Activated T-helper 1 cell treated with anti-CD3 and anti-CD28 coated beads, Interleukin-12 subunit alpha, Interleukin-12 subunit beta, Interleukin-2, Interleukin-4 antibody, amounts not matched to agents 30 ng/mL and 10 ng/mL and 1 ng/mL, durations not matched to agents 14 hours and 24 hours and 36 hours (primary cell): ENCODE measurements around the gene HIP1. TPM values are rescaled to one million over a fixed set of nuclear protein-coding genes. Genes with fewer than 3 reads are reported as not detected.

Experiments
- DNase-seq: peaks from one replicate; pipeline ENCODE4 v3.0.0; 2021; ENCODE audit warnings: low spot score
- H3K27ac Mint-ChIP-seq: one replicate; pipeline ENCODE4 v1.8.0; 2021; ENCODE audit warnings: mild to moderate bottlenecking, mixed read lengths
- H3K27me3 Mint-ChIP-seq: one replicate; pipeline ENCODE4 v1.8.0; 2022; ENCODE audit warnings: mild to moderate bottlenecking, moderate library complexity, mixed read lengths; ENCODE audit not compliant: insufficient read depth
- H3K36me3 Mint-ChIP-seq: one replicate; pipeline ENCODE4 v1.8.0; 2021; ENCODE audit warnings: low read depth, mixed read lengths
- H3K4me1 Mint-ChIP-seq: one replicate; pipeline ENCODE4 v1.8.0; 2021; ENCODE audit warnings: low read depth, mixed read lengths
- H3K4me3 Mint-ChIP-seq: one replicate; pipeline ENCODE4 v1.8.0; 2021; ENCODE audit warnings: mild to moderate bottlenecking, moderate library complexity, mixed read lengths
- H3K9me3 Mint-ChIP-seq: one replicate; pipeline ENCODE4 v1.8.0; 2021; ENCODE audit warnings: mixed read lengths
- intact Hi-C: fragments of 100-400 bp; cut with micrococcal nuclease; formaldehyde crosslinking; loops from one replicate; pipeline ENCODE4 v1.15.1; 2024
- total RNA-seq: library from RNA; stranded (reverse); gene quantifications from 2 replicates; pipeline ENCODE4 v1.2.3, GENCODE V29; 2022

HIP1 gene
- total RNA-seq, 1 donor from 2014 or later: 2.3 TPM

- DNase-seq: no peak
- no peak overlapping the region for H3K4me3 Mint-ChIP-seq
- H3K9me3 Mint-ChIP-seq: no peaks in the 10 kb centered on the region
- peaks cover 7% of the 10 kb centered on the region for H3K27me3 Mint-ChIP-seq
- no peak overlapping the region for H3K27ac Mint-ChIP-seq
- H3K4me1 Mint-ChIP-seq: no peaks in the 10 kb centered on the region
- intact Hi-C loops: no loop called here
- H3K36me3 Mint-ChIP-seq: no peaks in the 10 kb centered on the region
These were observed 19.8 kb upstream of the HIP1 start for GRCh38 chr7:75758491-75758890.

- H3K4me3 Mint-ChIP-seq: no peak overlapping the region
- no peak overlapping the region for H3K27ac Mint-ChIP-seq
- H3K27me3 Mint-ChIP-seq: peaks cover 9% of the 10 kb centered on the region
- DNase-seq: no peak
- H3K9me3 Mint-ChIP-seq: no peaks in the 10 kb centered on the region
- no peaks in the 10 kb centered on the region for H3K36me3 Mint-ChIP-seq
- intact Hi-C loops: no loop called here
- H3K4me1 Mint-ChIP-seq: no peaks in the 10 kb centered on the region
These were observed 19.1 kb upstream of the HIP1 start for GRCh38 chr7:75757860-75758259.

GRCh38 chr7:75756991-75757676 is 18.4 kb upstream of the HIP1 start:
- H3K27me3 Mint-ChIP-seq: peaks cover 9% of the 10 kb centered on the region
- intact Hi-C loops: no loop called here
- H3K27ac Mint-ChIP-seq: no peak overlapping the region
- no peak overlapping the region for H3K4me3 Mint-ChIP-seq
- DNase-seq: no peak
- no peaks in the 10 kb centered on the region for H3K9me3 Mint-ChIP-seq
- no peaks in the 10 kb centered on the region for H3K4me1 Mint-ChIP-seq
- H3K36me3 Mint-ChIP-seq: no peaks in the 10 kb centered on the region

GRCh38 chr7:75756206-75756990 is 17.7 kb upstream of the HIP1 start:
- no peak for DNase-seq
- Mint-ChIP-seq H3K36me3 (no peaks in the 10 kb centered on the region), H3K9me3 (no peaks in the 10 kb centered on the region), H3K27ac (no peak overlapping the region), H3K4me1 (no peaks in the 10 kb centered on the region), H3K27me3 (peaks cover 6% of the 10 kb centered on the region), H3K4me3 (no peak overlapping the region)
- intact Hi-C loops: no loop called here

- no peak for DNase-seq
- peaks cover 7% of the 10 kb centered on the region for H3K27me3 Mint-ChIP-seq
- H3K4me1 Mint-ChIP-seq: peaks cover 14% of the 10 kb centered on the region
- intact Hi-C loops: no loop called here
- no peak overlapping the region for H3K27ac Mint-ChIP-seq
- no peaks in the 10 kb centered on the region for H3K9me3 Mint-ChIP-seq
- no peak overlapping the region for H3K4me3 Mint-ChIP-seq
- no peaks in the 10 kb centered on the region for H3K36me3 Mint-ChIP-seq
These were observed 4.7 kb upstream of the HIP1 start for GRCh38 chr7:75743455-75743859.

- peak overlapping the region; percentile 2 for H3K4me3 Mint-ChIP-seq
These were observed 2.2 kb upstream of the HIP1 start for GRCh38 chr7:75740846-75741497.

GRCh38 chr7:75739796-75740672 is 1.3 kb upstream of the HIP1 start:
- Mint-ChIP-seq H3K9me3 (no peaks in the 10 kb centered on the region), H3K36me3 (no peaks in the 10 kb centered on the region), H3K4me1 (peaks cover 21% of the 10 kb centered on the region), H3K4me3 (peak overlapping the region; percentile 93), H3K27me3 (peaks cover 17% of the 10 kb centered on the region), H3K27ac (peak overlapping the region; percentile 96)
- no peak for DNase-seq
- intact Hi-C loops: loop anchor here (1.0 to 5.0 kb wide), 10 partner anchors 103 to 2001 kb away; partner anchors contain the start of genes ABHD11, POR, RHBDD2 and STYXL1

More at GRCh38 chr7:75740846-75741497, 2.2 kb upstream of the HIP1 start:
- H3K9me3 Mint-ChIP-seq: no peaks in the 10 kb centered on the region
- intact Hi-C loops: no loop called here
- no peak overlapping the region for H3K27ac Mint-ChIP-seq
- peaks cover 21% of the 10 kb centered on the region for H3K4me1 Mint-ChIP-seq
- DNase-seq: no peak
- H3K27me3 Mint-ChIP-seq: peaks cover 17% of the 10 kb centered on the region
- H3K36me3 Mint-ChIP-seq: no peaks in the 10 kb centered on the region

GRCh38 chr7:75738975-75739795 is 444 bp upstream of the HIP1 start:
- Mint-ChIP-seq H3K9me3 (no peaks in the 10 kb centered on the region), H3K27me3 (peaks cover 17% of the 10 kb centered on the region), H3K4me1 (peaks cover 21% of the 10 kb centered on the region), H3K4me3 (peak overlapping the region; percentile 93), H3K36me3 (no peaks in the 10 kb centered on the region), H3K27ac (peak overlapping the region; percentile 96)
- intact Hi-C loops: loop anchor here (1.0 to 5.0 kb wide), 10 partner anchors 104 to 2000 kb away; partner anchors contain the start of genes ABHD11, POR, RHBDD2 and STYXL1
- peak; percentile 98 for DNase-seq

GRCh38 chr7:75737856-75738603 is 711 bp downstream of the HIP1 start:
- intact Hi-C loops: loop anchor here (2.0 to 5.0 kb wide), 4 partner anchors 105 to 1999 kb away; partner anchors contain the start of gene ABHD11
- H3K27me3 Mint-ChIP-seq: peaks cover 17% of the 10 kb centered on the region
- H3K9me3 Mint-ChIP-seq: no peaks in the 10 kb centered on the region
- H3K36me3 Mint-ChIP-seq: no peaks in the 10 kb centered on the region
- peak overlapping the region; percentile 87 for H3K4me3 Mint-ChIP-seq
- DNase-seq: no peak
- H3K27ac Mint-ChIP-seq: peak overlapping the region; percentile 48
- peaks cover 21% of the 10 kb centered on the region for H3K4me1 Mint-ChIP-seq

- Mint-ChIP-seq H3K9me3 (no peaks in the 10 kb centered on the region), H3K27me3 (peaks cover 13% of the 10 kb centered on the region), H3K27ac (no peak overlapping the region), H3K4me1 (peaks cover 16% of the 10 kb centered on the region), H3K36me3 (no peaks in the 10 kb centered on the region), H3K4me3 (no peak overlapping the region)
- no peak for DNase-seq
- intact Hi-C loops: loop anchor here (5.0 kb wide), 1 partner anchor 272 kb away; no protein-coding TSS in a partner anchor
These were observed 3.0 kb downstream of the HIP1 start for GRCh38 chr7:75735581-75736350.
